Endometrial microvascular endothelial cells (primary cell): ENCODE results near the gene PKNOX1. TPM values are rescaled to one million over a fixed set of nuclear protein-coding genes. Genes with fewer than 3 reads are reported as not detected.
"Not testable (repeated sequence)": the region's sequence is repeated elsewhere in the genome, so short reads cannot be mapped to it uniquely, and the experiment has no call there.

ENCODE experiments used
- in situ Hi-C: cut with HindIII; loops from 2 replicates; pipeline ENCODE4 v1.10.0; 2017; ENCODE audit warnings: low sequenced_read_pairs, low pct_unique_long_range_greater_than_20kb; ENCODE audit errors: inconsistent ontology term
- total RNA-seq: library from RNA; depleted of rRNA; stranded (reverse); fragments of >200 nt; gene quantifications from one replicate; pipeline ENCODE4 v1.2.3, GENCODE V29; 2015; ENCODE audit errors: inconsistent ontology term

The PKNOX1 gene
- total RNA-seq, 1 donor from 2014 or later: 24.3 TPM

DNA sequence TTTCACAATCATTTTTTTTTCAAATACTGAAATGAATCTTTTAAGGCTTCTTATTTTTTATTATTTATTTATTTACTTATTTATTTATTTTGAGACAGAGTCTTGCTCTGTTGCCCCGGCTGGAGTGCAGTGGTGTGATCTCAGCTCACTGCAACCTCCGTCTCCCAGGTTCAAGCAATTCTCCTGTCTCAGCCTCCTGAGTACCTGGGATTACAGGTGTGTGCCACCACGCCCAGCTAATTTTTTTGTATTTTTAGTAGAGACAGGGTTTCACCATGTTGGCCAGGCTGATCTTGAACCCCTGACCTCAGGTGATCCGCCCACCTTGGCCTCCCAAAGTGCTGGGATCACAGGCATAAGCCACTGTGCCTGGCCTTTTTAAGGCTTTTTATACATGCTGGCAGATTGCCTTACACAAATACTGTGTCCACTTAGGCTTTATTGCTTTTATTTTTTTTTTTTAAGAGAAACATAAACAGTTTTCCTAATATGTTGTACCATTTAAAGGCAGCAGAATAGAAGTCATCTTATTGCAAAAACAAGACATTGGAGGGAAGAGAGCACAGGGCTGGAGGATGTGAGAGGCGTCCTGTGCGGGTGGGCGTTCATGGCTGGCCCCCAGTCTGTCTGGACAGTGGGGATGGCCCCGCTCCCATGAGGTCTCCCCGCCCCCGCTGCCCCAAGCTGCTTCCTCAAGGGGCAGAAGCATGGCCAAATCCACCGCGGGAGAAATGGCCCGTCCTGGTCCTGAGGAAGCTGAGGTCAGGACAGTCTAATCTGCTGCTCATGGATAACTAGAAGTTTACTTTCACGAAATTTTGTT lies 31.9 kb downstream of the PKNOX1 start:
- in situ Hi-C loops: not testable (repeated sequence)

DNA sequence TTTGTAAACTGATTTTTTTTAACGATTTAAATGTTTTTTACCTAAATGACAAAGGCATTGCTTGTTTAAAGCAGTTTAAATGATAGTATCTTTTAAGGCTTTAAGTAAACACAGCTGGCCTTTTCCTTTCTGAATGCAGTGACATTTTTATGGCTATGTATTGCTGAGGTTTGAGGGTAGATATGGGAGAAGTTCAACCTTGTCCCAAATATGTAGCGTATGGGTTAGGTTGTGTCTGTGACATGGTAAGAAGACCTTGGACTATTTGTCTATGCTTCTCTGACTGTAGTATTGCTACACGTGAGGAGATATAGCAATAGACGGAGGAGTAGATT lies 32.5 kb downstream of the PKNOX1 start:
- in situ Hi-C loops: no loop called here

DNA sequence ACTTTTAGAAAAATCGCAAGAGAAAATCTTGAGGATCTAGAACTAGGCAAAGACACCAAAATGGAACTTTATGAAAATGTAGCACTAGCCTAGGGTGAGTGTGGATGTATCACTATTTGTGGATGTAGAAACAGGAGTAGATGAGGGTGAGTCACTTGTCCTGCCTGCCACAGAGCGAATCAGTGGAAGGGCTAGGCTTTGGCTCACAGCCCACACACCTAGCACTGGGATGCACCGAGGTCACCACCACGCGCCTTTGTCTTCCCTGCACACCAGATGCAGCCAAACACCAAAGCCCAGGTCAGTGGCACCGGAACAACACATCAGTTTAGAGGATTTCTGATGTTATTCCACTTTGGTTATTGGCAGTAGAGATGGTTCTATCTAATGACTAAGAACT lies 38.2 kb downstream of the PKNOX1 start:
- in situ Hi-C loops: no loop called here

DNA sequence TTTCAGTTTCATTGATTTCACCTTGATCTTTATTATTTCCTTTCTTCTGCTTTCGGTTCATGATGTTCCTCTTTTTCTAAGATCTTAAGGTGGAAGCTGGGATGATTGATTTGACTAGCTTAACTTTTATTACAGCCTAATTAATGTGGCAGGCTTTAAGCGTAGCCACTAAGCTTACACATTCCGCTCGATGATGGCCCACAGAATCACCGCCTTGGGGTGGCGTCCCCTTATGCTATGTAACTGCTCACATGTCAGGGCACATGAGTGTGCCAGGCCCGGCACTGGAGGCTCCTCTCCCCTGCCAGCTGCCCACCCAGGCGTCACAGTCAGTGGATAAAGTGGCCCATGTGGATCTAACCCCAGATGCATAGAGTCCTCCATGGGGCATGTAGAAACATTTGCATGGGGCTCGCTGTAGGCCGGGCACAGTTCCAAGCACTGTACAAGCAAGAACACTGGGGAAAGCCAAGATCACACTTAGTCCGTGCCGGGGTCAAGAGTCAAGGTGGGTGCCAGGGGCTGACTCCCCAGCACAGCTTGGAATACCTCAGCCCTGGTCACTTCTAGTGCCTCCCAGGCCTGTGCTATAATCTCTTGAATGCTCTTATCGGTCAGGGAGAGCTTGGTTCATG lies 41.7 kb downstream of the PKNOX1 start:
- in situ Hi-C loops: no loop called here

DNA sequence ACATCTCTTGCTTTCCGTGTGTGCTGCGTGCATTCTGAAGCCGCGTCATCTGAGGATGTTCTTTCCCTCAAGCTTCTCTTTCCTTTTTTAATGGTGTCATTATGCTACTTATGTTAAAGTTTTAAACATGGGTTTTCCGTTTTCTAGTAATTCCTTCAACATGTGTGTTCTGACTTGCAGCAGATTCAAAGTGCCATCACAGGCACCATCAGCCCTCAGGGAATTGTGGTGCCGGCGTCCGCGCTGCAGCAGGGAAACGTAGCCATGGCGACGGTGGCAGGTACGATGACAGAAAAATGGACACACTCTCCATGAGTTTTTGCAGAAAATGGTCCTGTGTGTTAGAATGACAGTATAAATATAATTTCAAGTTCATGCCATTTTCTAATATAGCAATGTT lies 42.4 kb downstream of the PKNOX1 start:
- in situ Hi-C loops: no loop called here

DNA sequence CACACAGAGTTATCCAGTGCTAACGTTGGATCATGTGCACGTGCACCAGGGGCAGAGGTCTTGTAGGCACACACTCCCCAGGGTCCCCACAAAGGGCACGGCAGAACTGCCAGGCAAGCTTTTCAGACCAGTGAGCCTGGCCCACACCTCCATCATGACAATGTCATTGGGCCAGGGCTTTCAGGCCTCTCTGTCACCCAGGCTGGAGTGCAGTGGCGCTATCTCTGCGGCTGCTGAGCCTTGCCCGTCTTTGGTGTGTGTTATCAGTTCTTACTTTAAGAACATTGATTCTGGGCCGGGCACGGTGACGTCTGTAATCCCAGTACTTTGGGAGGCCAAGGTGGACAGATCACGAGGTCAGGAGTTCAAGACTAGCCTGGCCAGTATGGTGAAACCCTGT lies 44.2 kb downstream of the PKNOX1 start:
- in situ Hi-C loops: no loop called here

DNA sequence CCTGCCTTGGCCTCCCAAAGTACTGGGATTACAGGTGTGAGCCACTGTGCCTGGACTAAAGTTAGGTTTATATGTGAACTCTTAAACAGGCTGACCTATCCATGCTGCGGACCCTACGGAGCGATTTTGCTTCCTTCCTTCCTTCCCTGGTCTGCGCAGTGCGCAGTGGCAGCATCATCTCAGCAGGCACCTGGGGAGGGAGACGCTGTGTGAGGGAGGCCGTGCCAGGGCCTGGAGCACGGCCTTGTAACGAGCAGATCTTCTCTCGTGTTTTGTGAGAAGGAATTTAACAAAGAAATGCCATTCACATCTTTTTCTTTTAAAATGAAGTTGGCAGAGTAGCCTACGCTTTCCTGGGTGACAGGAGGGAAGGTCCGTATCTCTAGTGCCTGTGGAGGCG lies 45.8 kb downstream of the PKNOX1 start:
- in situ Hi-C loops: no loop called here

DNA sequence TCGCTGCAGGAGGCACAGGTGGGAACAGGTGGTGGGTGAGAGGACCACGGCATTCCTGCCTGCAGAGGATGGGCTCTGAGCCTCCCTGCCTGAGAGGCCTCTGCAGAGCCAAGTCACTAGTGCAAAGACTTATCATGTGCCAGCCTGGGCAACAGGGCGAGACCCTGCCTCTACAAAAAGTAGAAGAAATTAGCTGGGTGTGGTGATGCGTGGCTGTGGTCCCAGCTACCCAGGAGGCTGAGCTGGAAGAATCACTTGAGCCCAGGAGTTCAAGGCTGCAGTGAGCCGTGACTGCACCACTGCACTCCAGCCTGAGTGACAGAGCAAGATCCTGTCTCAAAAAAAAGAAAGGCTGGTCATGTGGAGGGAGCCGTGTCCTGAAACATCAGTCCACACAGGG lies 46.4 kb downstream of the PKNOX1 start:
- in situ Hi-C loops: no loop called here

DNA sequence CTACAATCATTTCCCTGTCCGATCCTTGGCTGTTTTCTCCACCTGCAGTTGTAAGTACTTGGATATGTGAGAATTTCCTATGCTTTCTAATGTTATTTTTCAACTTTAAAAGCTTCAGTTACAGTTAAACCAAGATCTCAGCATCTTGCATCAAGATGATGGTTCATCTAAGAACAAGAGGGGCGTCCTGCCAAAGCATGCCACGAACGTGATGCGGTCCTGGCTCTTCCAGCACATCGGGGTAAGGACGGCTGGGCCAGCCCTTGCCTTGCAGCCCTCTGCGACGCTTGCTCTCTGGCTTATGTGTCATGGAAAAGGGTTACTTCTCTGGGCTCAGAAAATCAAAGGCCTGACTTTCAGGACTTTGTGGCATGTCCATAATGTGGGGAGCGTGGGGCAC lies 46.8 kb downstream of the PKNOX1 start:
- in situ Hi-C loops: no loop called here

DNA sequence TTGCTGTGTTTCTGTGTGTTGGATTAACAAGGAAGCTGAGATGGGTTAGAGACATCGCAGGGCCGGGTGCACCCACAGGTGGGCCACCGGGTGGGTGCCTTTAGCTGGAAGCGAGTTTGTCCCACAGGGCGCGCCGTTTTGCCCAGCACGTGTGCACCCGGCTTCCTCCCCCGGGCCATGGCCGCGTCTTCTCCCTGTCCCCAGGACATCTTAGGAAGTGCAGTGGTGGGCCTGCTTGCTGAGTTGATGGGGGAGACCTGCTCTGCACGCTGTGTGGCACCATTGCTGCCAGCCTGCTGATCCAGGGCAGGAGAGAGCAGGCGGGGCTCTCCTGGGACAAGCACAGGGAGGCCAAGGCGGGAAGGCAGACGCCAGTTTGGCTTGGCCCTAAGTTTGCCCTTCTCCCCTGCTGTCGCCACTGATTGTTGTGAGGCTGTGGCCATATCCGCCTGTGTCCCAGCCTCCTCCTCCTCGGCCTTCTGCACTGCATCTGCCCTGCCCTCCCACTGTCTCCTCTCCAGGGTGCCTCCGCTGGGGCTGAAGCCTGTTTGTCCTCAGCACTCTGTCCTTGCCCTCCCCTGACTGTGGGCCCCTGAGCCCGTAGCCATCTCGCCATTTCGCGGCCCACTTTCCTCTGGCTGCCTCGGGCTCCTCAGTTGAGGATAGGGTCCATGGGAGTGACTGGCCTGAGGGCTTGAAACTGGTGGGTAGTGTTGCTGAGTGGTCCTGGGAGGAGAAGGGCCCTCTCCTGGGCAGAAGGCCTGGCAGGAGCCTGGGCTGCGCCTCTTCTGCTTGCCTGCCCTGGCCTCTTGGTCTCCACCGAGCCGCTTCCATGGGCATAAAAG lies 47.6 kb downstream of the PKNOX1 start:
- in situ Hi-C loops: no loop called here

DNA sequence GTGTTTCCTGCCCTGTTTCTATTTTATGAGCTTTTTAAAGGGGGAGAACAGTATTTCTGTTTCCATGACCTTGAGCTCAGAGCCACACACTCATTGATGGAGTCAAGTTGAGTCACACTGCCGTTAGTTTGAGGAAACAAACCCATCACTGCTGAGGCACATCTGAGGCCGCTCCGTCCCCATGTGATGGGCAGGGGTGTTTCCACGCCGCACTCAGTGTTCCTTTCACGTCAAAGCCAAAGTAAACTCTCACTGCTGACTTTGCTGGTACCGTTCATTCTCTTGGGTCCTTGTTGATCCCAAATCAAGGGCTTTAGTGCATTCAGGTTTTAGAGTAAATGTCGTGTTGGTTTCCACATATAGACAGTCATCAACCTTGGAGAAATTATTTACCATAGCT lies 48.8 kb downstream of the PKNOX1 start:
- in situ Hi-C loops: no loop called here

DNA sequence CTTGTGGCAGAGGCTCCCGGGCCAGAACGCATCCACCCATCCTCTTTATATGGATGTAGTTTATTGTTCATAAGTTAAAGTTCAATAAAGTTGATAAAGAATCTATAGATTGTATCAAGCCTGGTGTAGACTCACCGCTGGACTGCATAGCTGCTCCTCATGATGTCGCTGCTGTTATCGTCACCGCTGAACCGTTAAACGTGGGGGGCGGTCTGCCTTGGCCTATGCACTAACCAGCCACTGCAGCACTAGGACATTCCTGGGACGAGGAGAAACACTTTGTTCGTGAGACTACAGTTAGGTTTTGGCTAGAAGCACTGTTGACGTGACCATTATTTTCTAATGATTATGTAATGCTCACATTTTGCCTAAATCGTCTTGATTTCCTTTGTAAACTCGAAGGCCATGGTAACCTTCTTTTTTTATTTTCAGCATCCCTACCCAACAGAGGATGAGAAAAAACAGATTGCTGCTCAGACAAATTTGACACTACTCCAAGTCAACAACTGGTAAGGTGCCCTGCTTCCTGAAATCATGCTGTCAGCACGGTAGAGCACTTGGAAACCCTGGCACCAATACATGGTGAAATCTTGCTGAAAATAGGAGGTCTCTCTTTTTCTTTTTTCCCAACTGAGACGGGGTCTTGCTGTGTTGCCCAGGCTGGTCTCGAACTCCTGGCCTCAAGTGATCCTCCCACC lies 50.2 kb downstream of the PKNOX1 start:
- in situ Hi-C loops: no loop called here

DNA sequence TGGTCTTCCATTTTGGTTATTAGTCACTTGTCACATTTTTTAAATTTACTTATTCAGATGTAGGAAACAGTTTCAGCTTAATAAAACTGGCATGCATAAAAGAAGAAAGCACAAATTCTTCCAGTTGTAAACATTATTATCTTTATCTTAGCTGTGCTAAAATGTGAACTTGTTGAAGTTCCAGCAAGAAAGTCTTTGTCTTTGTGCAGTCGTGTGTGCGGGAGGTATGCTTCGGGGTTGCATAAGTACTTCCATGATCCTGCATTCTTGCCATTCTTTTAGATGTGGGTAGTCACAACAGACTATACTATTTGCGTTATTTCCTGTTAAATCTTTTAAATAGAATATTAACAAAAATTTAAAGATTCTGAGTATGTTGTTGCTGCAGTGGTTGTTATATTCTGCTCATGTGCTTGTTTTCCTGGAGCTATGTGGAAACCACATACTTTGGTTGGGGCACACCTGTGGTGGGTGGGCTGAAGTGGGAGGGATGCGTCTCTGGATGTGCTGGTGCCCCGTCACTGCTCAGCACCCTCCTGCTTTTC lies 51.3 kb downstream of the PKNOX1 start:
- in situ Hi-C loops: no loop called here

DNA sequence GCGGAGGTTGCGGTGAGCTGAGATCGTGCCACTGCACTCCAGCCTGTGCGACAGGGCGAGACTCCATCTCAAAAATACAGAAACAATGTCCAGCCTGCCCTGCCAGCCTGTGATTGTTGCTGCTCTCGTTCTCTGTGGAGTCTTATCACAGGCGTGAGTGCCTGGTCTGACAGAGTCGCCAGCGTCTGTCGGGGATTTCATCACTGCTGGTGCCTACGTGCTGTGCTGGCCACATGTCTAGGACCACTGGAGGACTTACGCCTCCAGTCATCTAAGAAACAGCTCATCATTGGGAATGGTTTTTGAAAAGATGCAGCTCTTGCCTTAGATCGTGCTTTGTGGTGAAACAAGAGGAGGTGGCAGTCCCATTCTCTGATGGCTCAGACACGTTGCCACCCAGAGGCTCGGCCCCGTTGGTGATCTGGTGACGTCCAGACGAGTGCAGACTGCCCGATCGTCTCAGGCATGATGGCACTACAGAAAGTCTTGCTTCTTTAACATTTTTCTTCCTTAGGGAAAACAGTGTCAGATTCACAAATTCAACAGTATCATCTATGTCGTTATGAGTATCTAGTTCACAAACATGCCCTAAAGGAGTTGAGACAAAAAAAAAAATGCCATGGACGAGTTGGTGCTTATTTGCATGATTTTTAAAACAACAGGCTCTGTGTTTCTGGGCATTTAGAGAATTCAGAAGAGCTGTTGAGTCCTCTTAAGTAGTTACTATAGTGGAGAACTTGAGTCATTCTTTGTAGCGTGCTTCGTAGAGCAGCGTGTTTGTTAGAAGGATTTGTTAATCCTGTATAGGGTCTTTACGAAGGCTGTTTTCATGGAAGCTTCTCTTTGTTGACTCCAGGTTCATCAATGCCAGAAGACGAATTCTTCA lies 53.7 kb downstream of the PKNOX1 start:
- in situ Hi-C loops: no loop called here

DNA sequence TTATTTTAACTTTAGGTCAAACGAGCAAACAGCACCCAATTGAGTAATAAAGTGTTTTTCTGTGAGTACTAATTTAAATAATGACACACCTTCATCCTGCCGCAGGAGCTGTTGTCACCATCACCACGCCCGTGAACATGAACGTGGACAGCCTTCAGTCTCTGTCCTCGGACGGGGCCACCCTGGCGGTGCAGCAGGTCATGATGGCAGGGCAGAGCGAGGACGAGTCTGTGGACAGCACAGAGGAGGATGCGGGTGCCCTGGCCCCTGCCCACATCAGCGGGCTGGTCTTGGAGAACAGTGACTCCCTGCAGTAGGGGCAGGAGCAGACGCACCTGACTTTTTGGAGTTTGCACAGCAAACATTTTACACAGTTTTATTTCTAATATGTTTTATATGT lies 55.4 kb downstream of the PKNOX1 start:
- in situ Hi-C loops: no loop called here

DNA sequence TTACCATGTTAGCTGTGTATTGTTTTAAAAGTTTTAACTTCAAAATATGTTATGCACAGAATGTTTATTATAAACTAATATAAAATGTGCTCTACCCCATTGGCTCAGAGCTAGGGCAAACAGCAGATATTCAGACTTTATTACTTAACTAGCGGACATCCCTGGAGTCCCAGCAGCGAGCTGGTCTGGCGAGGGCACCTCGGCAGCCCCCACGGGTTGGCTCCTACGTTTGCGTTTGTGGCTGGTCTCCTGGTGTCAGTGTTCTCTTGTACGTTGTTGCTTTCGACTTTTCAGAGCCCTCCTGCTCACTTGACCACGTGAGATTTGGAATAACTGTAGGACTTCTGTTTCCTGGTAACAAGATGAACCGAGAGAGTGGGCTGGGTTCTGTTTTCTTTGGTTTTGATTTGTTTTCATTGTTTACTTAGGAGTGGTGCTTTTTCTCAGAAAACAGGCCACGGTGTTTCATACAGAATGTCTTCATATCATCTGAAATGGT lies 56.8 kb downstream of the PKNOX1 start:
- in situ Hi-C loops: no loop called here

DNA sequence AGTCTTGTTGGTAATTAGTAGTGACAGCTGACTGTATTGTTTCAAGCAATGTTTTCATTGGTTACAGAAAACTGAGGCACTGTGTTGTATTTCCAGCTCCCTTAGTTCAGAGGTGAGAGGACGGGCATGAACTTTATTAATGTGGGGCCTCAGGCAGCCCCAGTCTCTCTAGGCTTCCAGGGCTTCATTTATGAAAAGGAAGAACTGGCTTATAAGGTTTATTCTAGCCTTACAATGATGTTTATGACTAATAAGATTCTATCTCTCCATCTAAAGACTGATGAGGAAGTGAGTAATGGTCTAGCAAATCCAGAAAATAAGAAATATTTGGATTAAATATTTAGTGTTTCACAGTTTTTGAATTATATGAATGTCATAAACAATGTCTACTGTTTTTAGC lies 59.7 kb downstream of the PKNOX1 start:
- in situ Hi-C loops: no loop called here

DNA sequence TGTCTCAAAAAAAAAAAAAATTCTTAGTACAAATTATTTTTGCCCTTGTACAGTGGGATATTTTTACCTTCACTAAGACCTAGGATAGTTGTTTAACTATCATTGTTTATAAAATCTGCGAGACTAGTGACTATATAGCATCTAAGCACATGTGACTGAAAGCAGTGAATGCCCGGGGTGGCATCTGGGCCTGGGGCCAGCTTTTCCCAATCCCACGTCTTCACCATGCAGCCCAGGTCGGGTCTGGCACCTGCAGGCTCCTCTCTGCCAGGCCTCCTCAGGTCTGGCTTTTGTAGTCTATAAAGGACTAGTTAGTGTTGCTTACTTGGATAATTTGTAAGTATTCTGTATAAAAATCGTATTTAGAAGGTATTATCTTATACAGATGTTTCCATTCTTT lies 60.5 kb downstream of the PKNOX1 start:
- in situ Hi-C loops: no loop called here
